Vagina (tissue), 2 donors: ENCODE results near the gene BCKDK. TPM values are rescaled to one million over a fixed set of nuclear protein-coding genes. Genes with fewer than 3 reads are reported as not detected.

Source experiments
- DNase-seq, 2 donors: peaks; one replicate each; pipeline ENCODE4 v3.0.0-alpha.2; 2017; ENCODE audit errors: extremely low spot score in 2 of 2
- H3K27ac ChIP-seq: fragments of 200-600 bp; sonication (generic); one replicate; pipeline ENCODE4 v1.5.1; 2019
- H3K27me3 ChIP-seq: fragments of 200-600 bp; sonication (generic); one replicate; pipeline ENCODE4 v1.5.1; 2019
- H3K36me3 ChIP-seq, 2 donors: fragments of 200-600 bp; sonication (generic); one replicate each; pipeline ENCODE4 v1.5.1; 2017 to 2019
- H3K4me1 ChIP-seq: fragments of 200-600 bp; sonication (generic); one replicate; pipeline ENCODE4 v1.5.1; 2019
- H3K4me3 ChIP-seq, 2 donors: fragments of 200-600 bp; sonication (generic); 1 replicate in 1 of 2; 2 replicates in 1 of 2; pipeline ENCODE4 v1.5.1; 2016 to 2019
- H3K9me3 ChIP-seq: fragments of 200-600 bp; sonication (generic); one replicate; pipeline ENCODE4 v1.5.1; 2019
- POLR2A ChIP-seq, 2 donors: fragments of 450-650 bp; IDR thresholded peaks; one replicate each; pipeline ENCODE4 v1.6.1; 2017; ENCODE audit warnings: antibody characterized with exemption in 2 of 2, mild to moderate bottlenecking in 2 of 2, moderate library complexity in 2 of 2
- POLR2AphosphoS5 ChIP-seq, 2 donors: sonication (generic); formaldehyde crosslinking; IDR thresholded peaks; one replicate each; pipeline ENCODE4 v1.9.0; 2017; ENCODE audit warnings: antibody characterized with exemption in 2 of 2, mild to moderate bottlenecking in 2 of 2, low read depth in 1 of 2; ENCODE audit not compliant: insufficient read depth in 1 of 2
- intact Hi-C: fragments of 100-400 bp; cut with DNase I; formaldehyde crosslinking; loops from one replicate; pipeline ENCODE4 v1.15.1; 2023
- total RNA-seq: library from RNA; depleted of rRNA; stranded (reverse); fragments of >200 nt; gene quantifications from one replicate; pipeline ENCODE4 v1.2.3, GENCODE V29; 2016
- TF ChIP-seq, protein P1 (sequence below), 3 experiments: fragments of 450-650 bp in 2 of 3; fragments of 200-600 bp in 1 of 3; sonication (generic) in 1 of 3; IDR thresholded peaks; one replicate each; pipeline ENCODE4 v1.5.1; 2017 to 2019; ENCODE audit warnings: antibody characterized with exemption in 3 of 3, mild to moderate bottlenecking in 2 of 3, moderate library complexity in 2 of 3

BCKDK gene
- total RNA-seq, 1 donor from 2014 or later: 48.9 TPM

DNA sequence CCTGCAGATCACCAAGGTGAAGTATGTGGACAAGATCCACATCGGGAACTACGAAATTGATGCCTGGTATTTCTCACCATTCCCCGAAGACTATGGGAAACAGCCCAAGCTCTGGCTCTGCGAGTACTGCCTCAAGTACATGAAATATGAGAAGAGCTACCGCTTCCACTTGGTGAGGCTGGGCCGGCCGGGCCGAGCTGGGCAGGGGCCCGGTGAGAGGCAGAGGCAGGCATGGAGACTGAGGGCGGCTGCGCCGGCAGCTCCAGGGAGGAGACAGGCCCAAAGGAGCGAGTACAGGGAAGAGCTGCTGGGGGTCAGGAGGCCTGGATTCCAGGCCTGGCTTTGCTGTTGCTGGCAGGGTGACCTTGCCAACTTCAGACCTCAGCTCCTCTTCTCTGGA lies 19.0 kb downstream of the BCKDK start:
- Histone ChIP-seq H3K27ac (no peak overlapping the region), H3K27me3 (no peaks in the 10 kb centered on the region), H3K4me3 (no peak overlapping the region), H3K36me3 (peaks cover 0 to 39% of the 10 kb centered on the region in 2 donors), H3K9me3 (no peaks in the 10 kb centered on the region), H3K4me1 (peaks cover 33% of the 10 kb centered on the region)
- no peak for DNase-seq
- intact Hi-C loops: no loop called here
- TF ChIP-seq, protein P1, sequence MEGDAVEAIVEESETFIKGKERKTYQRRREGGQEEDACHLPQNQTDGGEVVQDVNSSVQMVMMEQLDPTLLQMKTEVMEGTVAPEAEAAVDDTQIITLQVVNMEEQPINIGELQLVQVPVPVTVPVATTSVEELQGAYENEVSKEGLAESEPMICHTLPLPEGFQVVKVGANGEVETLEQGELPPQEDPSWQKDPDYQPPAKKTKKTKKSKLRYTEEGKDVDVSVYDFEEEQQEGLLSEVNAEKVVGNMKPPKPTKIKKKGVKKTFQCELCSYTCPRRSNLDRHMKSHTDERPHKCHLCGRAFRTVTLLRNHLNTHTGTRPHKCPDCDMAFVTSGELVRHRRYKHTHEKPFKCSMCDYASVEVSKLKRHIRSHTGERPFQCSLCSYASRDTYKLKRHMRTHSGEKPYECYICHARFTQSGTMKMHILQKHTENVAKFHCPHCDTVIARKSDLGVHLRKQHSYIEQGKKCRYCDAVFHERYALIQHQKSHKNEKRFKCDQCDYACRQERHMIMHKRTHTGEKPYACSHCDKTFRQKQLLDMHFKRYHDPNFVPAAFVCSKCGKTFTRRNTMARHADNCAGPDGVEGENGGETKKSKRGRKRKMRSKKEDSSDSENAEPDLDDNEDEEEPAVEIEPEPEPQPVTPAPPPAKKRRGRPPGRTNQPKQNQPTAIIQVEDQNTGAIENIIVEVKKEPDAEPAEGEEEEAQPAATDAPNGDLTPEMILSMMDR (IDR thresholded peaks at IDR 0.05): no peak
- TF ChIP-seq POLR2A (IDR thresholded peaks at IDR 0.05) (no peak), POLR2AphosphoS5 (IDR thresholded peaks at IDR 0.05; ENCODE audit: insufficient read depth in 1 of 2, low read depth in 1 of 2) (no peak)

DNA sequence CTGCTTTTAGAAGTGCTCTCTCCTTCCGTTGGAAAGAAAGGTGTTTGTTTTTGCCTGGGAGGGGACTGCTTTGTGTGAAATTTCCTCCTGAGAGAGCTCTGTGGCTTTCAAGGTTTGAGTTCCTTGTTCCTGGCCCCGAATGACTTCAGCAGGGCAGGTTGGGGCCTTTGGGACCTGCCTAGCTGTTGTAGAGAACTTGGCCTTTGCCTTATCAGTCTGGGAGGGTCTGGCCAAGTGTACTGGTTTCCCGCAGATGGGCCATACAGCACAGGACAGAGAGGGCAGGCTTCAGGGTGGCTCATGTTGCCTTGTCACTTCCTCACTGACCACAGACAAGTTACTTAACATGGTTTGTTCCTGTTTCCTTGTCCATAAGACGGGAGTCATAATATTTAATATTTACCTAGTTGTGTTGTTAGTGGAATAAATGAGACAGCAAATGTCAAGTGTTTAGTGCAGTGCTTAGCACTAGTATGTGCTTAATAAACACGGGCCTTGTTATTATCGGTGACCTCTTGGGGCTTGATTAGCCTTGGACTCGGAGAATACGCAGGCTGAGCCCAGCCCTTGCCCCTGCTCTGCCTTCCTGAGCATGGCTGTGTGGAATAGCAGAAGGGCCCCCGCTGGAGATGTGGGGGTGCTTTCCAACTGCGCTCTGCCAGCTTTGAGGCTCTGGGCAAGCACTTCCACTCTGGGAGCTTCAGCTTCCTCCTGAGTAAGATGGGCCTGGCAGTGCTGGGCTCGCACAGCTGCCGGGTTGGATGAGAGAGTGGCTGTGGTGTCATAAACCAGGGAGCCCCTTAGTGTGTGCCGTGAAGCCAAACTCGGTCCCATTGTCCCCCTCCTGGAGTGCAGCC lies 20.8 kb downstream of the BCKDK start:
- Histone ChIP-seq H3K27me3 (no peaks in the 10 kb centered on the region), H3K4me3 (no peak overlapping the region), H3K9me3 (no peaks in the 10 kb centered on the region), H3K36me3 (peaks cover 0 to 37% of the 10 kb centered on the region in 2 donors), H3K4me1 (peaks cover 40% of the 10 kb centered on the region), H3K27ac (peak overlapping the region; percentile 72)
- TF ChIP-seq, protein P1 (IDR thresholded peaks at IDR 0.05): no peak
- TF ChIP-seq POLR2AphosphoS5 (IDR thresholded peaks at IDR 0.05; ENCODE audit: insufficient read depth in 1 of 2, low read depth in 1 of 2) (no peak), POLR2A (IDR thresholded peaks at IDR 0.05) (no peak)
- no peak for DNase-seq
- intact Hi-C loops: no loop called here

DNA sequence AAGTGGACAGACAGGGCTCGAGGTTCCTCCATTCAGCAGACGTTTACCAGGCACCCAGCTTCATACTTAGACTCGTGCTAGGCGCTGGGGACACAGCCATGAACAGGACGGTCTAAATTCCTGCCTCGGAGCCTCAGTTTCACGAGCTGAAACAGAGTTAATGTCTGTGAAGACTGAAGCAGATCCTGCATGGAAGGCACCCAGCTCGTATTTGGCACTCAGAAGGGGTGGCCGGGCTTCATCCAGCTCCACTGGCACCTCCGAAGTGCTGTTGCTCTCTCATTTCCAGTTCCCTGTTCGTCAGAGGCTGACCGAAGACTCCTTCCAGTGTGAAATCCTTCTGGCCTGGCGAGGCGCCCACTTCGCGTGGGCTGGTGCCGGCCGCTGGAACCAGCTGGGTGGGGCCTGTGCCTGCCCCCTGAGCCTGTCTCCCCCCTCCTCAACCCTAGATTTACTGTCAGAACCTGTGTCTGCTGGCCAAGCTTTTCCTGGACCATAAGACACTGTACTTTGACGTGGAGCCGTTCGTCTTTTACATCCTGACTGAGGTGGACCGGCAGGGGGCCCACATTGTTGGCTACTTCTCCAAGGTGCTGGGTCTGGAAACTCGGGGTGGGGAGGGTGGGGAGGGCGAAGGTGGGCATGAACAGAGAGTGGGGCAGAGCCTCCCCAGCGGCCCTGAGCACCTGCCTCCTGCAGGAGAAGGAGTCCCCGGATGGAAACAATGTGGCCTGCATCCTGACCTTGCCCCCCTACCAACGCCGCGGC lies 21.6 kb downstream of the BCKDK start:
- TF ChIP-seq POLR2A (IDR thresholded peaks at IDR 0.05): no peak
- TF ChIP-seq, protein P1 (IDR thresholded peaks at IDR 0.05): no peak
- no peak for TF ChIP-seq POLR2AphosphoS5 (IDR thresholded peaks at IDR 0.05; ENCODE audit: insufficient read depth in 1 of 2, low read depth in 1 of 2)
- no peaks in the 10 kb centered on the region for H3K9me3 ChIP-seq
- H3K36me3 ChIP-seq: peaks cover 0 to 37% of the 10 kb centered on the region in 2 donors
- intact Hi-C loops: no loop called here
- H3K4me1 ChIP-seq: peaks cover 40% of the 10 kb centered on the region
- no peak for DNase-seq
- H3K27me3 ChIP-seq: no peaks in the 10 kb centered on the region
- H3K27ac ChIP-seq: peak overlapping the region; percentile 72
- no peak overlapping the region for H3K4me3 ChIP-seq

DNA sequence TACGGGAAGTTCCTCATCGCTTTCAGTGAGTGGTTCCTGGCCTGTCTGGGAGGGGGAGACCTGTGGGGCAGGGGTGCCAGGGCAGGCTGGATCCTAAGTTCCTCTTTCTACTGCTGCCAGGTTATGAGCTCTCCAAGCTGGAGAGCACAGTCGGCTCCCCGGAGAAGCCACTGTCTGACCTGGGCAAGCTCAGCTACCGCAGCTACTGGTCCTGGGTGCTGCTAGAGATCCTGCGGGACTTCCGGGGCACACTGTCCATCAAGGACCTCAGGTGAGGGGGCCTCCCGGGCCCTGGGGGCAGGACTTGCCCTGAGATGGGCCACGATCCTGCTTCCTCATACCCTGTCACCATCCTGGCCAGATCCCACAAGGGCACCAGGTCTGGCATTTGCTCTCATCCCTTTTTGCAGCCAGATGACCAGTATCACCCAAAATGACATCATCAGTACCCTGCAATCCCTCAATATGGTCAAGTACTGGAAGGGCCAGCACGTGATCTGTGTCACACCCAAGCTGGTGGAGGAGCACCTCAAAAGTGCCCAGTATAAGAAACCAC lies 22.2 kb downstream of the BCKDK start:
- H3K27me3 ChIP-seq: no peaks in the 10 kb centered on the region
- H3K9me3 ChIP-seq: no peaks in the 10 kb centered on the region
- intact Hi-C loops: no loop called here
- TF ChIP-seq POLR2A (IDR thresholded peaks at IDR 0.05) (no peak), POLR2AphosphoS5 (IDR thresholded peaks at IDR 0.05; ENCODE audit: insufficient read depth in 1 of 2, low read depth in 1 of 2) (no peak)
- TF ChIP-seq, protein P1 (IDR thresholded peaks at IDR 0.05): no peak
- peak overlapping the region; percentile 72 for H3K27ac ChIP-seq
- no peak overlapping the region for H3K4me3 ChIP-seq
- peaks cover 40% of the 10 kb centered on the region for H3K4me1 ChIP-seq
- no peak for DNase-seq
- peaks cover 0 to 37% of the 10 kb centered on the region in 2 donors for H3K36me3 ChIP-seq
